H1 (cell line): ENCODE results near the gene CDK19. TPM values are rescaled to one million over a fixed set of nuclear protein-coding genes. Genes with fewer than 3 reads are reported as not detected.

ENCODE experiments used
- BRCA1 ChIP-seq: IDR thresholded peaks from 2 replicates; pipeline ENCODE4 v1.6.1; 2012; ENCODE audit warnings: low read depth, low read length, improper control_type of control experiment
- CBX5 ChIP-seq: fragments of 300-800, 300-1000 bp; sonication (generic); IDR thresholded peaks from 2 replicates; pipeline ENCODE4 v1.7.1; 2016; ENCODE audit warnings: antibody characterized with exemption, low read length, low read depth
- CHD1 ChIP-seq: IDR thresholded peaks from 2 replicates; pipeline ENCODE4 v1.6.1; 2012; ENCODE audit warnings: low read depth, low read length, improper control_type of control experiment
- CREB1 ChIP-seq: IDR thresholded peaks from 2 replicates; pipeline ENCODE4 v1.6.1; 2012; ENCODE audit warnings: inconsistent platforms
- KDM4A ChIP-seq: IDR thresholded peaks from one replicate; pipeline ENCODE4 v1.7.1; 2012; ENCODE audit warnings: low read depth, mild to moderate bottlenecking, moderate library complexity, low read length, inconsistent platforms; ENCODE audit not compliant: severe bottlenecking
- POLR2A ChIP-seq, 2 experiments: IDR thresholded peaks; 1 replicate in 1 of 2; 2 replicates in 1 of 2; pipeline ENCODE4 v1.6.1; 2011; ENCODE audit warnings: low read depth in 2 of 2, low read length in 2 of 2, mild to moderate bottlenecking in 2 of 2; ENCODE audit errors: control extremely low read depth in 1 of 2
- polyA plus RNA-seq, 7 experiments: library from polyadenylated mRNA; depleted of rRNA in 3 of 7; stranded (reverse) in 5 of 7; unstranded in 2 of 7; fragments of >200 nt in 5 of 7; fragments of 200-250 nt in 2 of 7; gene quantifications; 1 replicate in 5 of 7; 2 replicates in 1 of 7; 4 replicates in 1 of 7; pipeline versions ENCODE4 v1.2.1 to v1.2.3, GENCODE V29; 2011 to 2013; ENCODE audit warnings: missing spikeins in 2 of 7, mixed read lengths in 2 of 7
- total RNA-seq: library from RNA; stranded (reverse); fragmentation: NEBNext Ultra II Directional; extraction: Animal tissue kit (Norgen Biotek cat#: 25700); gene quantifications from 2 replicates; pipeline ENCODE4 v1.2.1, GENCODE V29; 2021

CDK19 gene
- total and polyA plus RNA-seq, 2 of the 8 experiments (the other 6 are each of a cell fraction or from before 2014, with no cell fraction given) = 4.9 to 12.6 TPM

GRCh38 chr6:110769923-110770322 lies 45.3 kb downstream of the CDK19 start (continued):
- TF ChIP-seq KDM4A = no peak
- no peak for TF ChIP-seq BRCA1
- TF ChIP-seq CBX5 = no peak
- TF ChIP-seq CHD1 = no peak
- TF ChIP-seq CREB1 = no peak
- no peak for TF ChIP-seq POLR2A (IDR thresholded peaks at IDR 0.05; ENCODE audit: control extremely low read depth in 1 of 2, low read depth in 2 of 2, low read length in 2 of 2)
